Astrocyte (in vitro differentiated cells and primary cell): ENCODE results near the gene C9orf43.
"Not testable (repeated sequence)": the region's sequence is repeated elsewhere in the genome, so short reads cannot be mapped to it uniquely, and the experiment has no call there.

Experiments used
- EZH2 ChIP-seq: IDR thresholded peaks from 2 replicates; pipeline ENCODE4 v1.6.1; 2012; ENCODE audit warnings: mild to moderate bottlenecking, low read length, inconsistent platforms; ENCODE audit not compliant: insufficient read depth
- TF ChIP-seq, protein P1 (sequence below): IDR thresholded peaks from 2 replicates; pipeline ENCODE4 v1.5.1; 2011; ENCODE audit warnings: low read depth, mild to moderate bottlenecking, inconsistent platforms, low read length, moderate library complexity; ENCODE audit not compliant: insufficient read depth

DNA sequence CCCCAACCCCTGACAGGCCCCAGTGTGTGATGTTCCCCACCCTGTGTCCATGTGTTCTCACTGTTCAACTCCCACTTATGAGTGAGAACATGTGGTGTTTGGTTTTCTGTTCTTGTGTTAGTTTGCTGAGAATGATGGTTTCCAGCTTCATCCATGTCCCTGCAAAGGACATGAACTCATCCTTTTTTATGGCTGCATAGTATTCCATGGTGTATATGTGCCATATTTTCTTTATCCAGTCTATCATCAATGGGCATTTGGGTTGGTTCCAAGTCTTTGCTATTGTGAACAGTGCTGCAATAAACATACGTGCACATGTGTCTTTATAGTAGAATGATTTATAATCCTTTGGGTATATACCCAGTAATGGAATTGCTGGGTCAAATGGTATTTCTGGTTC is 27.2 kb downstream of the C9orf43 start:
- TF ChIP-seq, protein P1, sequence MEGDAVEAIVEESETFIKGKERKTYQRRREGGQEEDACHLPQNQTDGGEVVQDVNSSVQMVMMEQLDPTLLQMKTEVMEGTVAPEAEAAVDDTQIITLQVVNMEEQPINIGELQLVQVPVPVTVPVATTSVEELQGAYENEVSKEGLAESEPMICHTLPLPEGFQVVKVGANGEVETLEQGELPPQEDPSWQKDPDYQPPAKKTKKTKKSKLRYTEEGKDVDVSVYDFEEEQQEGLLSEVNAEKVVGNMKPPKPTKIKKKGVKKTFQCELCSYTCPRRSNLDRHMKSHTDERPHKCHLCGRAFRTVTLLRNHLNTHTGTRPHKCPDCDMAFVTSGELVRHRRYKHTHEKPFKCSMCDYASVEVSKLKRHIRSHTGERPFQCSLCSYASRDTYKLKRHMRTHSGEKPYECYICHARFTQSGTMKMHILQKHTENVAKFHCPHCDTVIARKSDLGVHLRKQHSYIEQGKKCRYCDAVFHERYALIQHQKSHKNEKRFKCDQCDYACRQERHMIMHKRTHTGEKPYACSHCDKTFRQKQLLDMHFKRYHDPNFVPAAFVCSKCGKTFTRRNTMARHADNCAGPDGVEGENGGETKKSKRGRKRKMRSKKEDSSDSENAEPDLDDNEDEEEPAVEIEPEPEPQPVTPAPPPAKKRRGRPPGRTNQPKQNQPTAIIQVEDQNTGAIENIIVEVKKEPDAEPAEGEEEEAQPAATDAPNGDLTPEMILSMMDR = not testable (repeated sequence)
- TF ChIP-seq EZH2 = not testable (repeated sequence)
